ENCODE data around the gene CPN2. TPM values are rescaled to one million over a fixed set of nuclear protein-coding genes. Genes with fewer than 3 reads are reported as not detected.

Gene CPN2
- total and polyA plus RNA-seq, 3 donors from 2014 or later, result 0.36 to 1.4 (median 1.1) TPM

GRCh38 chr3:194386648-194387047, 35.5 kb upstream of the CPN2 start:
- Histone ChIP-seq H3K27me3 (no peaks in the 10 kb centered on the region), H3K9me3 (no peaks in the 10 kb centered on the region), H3K4me3 (no peak overlapping the region), H3K36me3 (ENCODE audit: low read depth, missing control alignments) (no peaks in the 10 kb centered on the region), H3K27ac (no peak overlapping the region), H3K4me1 (no peaks in the 10 kb centered on the region)
- DNase-seq, result no peak
- no peak for TF ChIP-seq POLR2A (IDR thresholded peaks at IDR 0.05)
- no peak for TF ChIP-seq CTCF (IDR thresholded peaks at IDR 0.05)
- intact Hi-C loops (cut with DNase I; ENCODE audit: low total_unique reads), result no loop called here
- WGBS, 2 donors, result 83 to 86% methylated on average over 7 of the region's 7 CpGs

DNA sequence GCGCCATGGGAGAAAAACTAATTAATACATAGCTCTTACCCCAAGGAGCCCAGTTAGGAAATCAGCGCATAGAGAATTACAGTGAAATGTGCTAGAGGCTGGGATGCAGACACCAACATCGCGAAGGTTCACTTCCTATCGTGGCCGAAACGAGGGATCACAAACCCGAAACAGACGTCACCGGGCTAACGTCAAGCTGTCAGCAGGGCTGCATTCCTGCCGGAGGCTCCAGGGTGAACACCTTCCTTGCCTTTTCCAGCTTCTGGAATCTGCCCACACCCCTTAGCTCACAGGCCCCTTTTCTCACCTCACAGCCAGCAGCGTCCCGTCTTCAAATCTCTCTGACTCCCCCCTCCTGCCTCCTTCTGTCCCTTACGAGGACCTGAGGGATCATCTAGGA, 34.9 kb upstream of the CPN2 start:
- TF ChIP-seq POLR2A (IDR thresholded peaks at IDR 0.05) (no peak), CTCF (IDR thresholded peaks at IDR 0.05) (no peak)
- Histone ChIP-seq H3K4me3 (no peak overlapping the region), H3K27ac (no peak overlapping the region), H3K4me1 (no peaks in the 10 kb centered on the region), H3K9me3 (no peaks in the 10 kb centered on the region), H3K27me3 (no peaks in the 10 kb centered on the region), H3K36me3 (ENCODE audit: low read depth, missing control alignments) (no peaks in the 10 kb centered on the region)
- 84% methylated on average over 15 of the region's 15 CpGs for WGBS, 2 donors
- no peak for DNase-seq
- intact Hi-C loops (cut with DNase I; ENCODE audit: low total_unique reads), result no loop called here

DNA sequence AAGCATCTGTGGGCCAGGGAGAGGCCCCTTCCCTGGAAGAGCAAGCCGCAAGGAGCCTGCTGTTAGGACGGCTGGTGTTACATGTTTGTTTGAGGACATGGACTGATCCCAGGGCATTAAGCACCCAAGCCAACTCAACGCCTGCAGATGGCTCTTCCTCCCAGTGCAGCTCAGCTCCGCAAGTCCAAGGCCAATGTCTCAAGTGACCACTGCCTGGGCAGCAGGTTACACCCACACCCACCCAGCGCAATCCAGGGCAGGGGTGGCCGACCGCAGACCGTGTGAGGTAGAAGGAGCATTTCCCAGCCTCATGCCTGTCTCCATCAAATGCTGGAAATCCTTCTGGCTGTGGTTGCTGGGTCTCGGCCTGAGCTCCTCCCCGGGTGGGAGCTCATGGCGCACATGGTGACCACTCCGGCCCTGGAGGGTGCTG, 33.5 kb upstream of the CPN2 start:
- 85 to 86% methylated on average over 9 to 12 of the region's 12 CpGs for WGBS, 2 donors
- Histone ChIP-seq H3K27me3 (no peaks in the 10 kb centered on the region), H3K9me3 (no peaks in the 10 kb centered on the region), H3K36me3 (ENCODE audit: low read depth, missing control alignments) (no peaks in the 10 kb centered on the region), H3K27ac (no peak overlapping the region), H3K4me3 (no peak overlapping the region), H3K4me1 (no peaks in the 10 kb centered on the region)
- DNase-seq, result no peak
- intact Hi-C loops (cut with DNase I; ENCODE audit: low total_unique reads), result no loop called here
- no peak for TF ChIP-seq POLR2A (IDR thresholded peaks at IDR 0.05)
- no peak for TF ChIP-seq CTCF (IDR thresholded peaks at IDR 0.05)

- H3K4me1 ChIP-seq, result no peaks in the 10 kb centered on the region
- no peaks in the 10 kb centered on the region for H3K27me3 ChIP-seq
- WGBS, 2 donors, result 79 to 80% methylated on average over 6 of the region's 6 CpGs
- no peaks in the 10 kb centered on the region for H3K36me3 ChIP-seq (ENCODE audit: low read depth, missing control alignments)
- intact Hi-C loops (cut with DNase I; ENCODE audit: low total_unique reads), result no loop called here
- DNase-seq, result no peak
- no peak overlapping the region for H3K4me3 ChIP-seq
- no peaks in the 10 kb centered on the region for H3K9me3 ChIP-seq
- TF ChIP-seq POLR2A (IDR thresholded peaks at IDR 0.05) (no peak), CTCF (IDR thresholded peaks at IDR 0.05) (no peak)
- H3K27ac ChIP-seq, result no peak overlapping the region
These were observed 33.0 kb upstream of the CPN2 start for GRCh38 chr3:194384156-194384555.

- no peaks in the 10 kb centered on the region for H3K27me3 ChIP-seq
- no peak overlapping the region for H3K4me3 ChIP-seq
- H3K4me1 ChIP-seq, result no peaks in the 10 kb centered on the region
- TF ChIP-seq CTCF (IDR thresholded peaks at IDR 0.05) (no peak), POLR2A (IDR thresholded peaks at IDR 0.05) (no peak)
- no peaks in the 10 kb centered on the region for H3K36me3 ChIP-seq (ENCODE audit: low read depth, missing control alignments)
- 91 to 98% methylated on average over 12 to 14 of the region's 14 CpGs for WGBS, 2 donors
- no peak for DNase-seq
- intact Hi-C loops (cut with DNase I; ENCODE audit: low total_unique reads), result no loop called here
- no peak overlapping the region for H3K27ac ChIP-seq
- no peaks in the 10 kb centered on the region for H3K9me3 ChIP-seq
These were observed 32.3 kb upstream of the CPN2 start for GRCh38 chr3:194383276-194383940.

All from testis (tissue), 3 donors.